Osteoblast (primary cell): ENCODE data around the gene ZNF554. TPM values are rescaled to one million over a fixed set of nuclear protein-coding genes. Genes with fewer than 3 reads are reported as not detected.

ENCODE experiments used
- DNase-seq: peaks from one replicate; pipeline ENCODE4 v3.0.0; 2011; ENCODE audit warnings: low spot score, mixed read lengths; ENCODE audit not compliant: insufficient read length; ENCODE audit errors: missing footprints
- H2AFZ ChIP-seq: 2 replicates; pipeline ENCODE4 v1.6.0; 2011; ENCODE audit warnings: mild to moderate bottlenecking, low read length
- H3K27ac ChIP-seq: 2 replicates; pipeline ENCODE4 v1.5.1; 2011; ENCODE audit warnings: mild to moderate bottlenecking, low read depth, low read length, moderate library complexity
- H3K27me3 ChIP-seq: 2 replicates; pipeline ENCODE4 v1.6.0; 2012; ENCODE audit warnings: mild to moderate bottlenecking, control low read depth, inconsistent platforms, low read length, moderate library complexity; ENCODE audit not compliant: insufficient read depth
- H3K36me3 ChIP-seq: 2 replicates; pipeline ENCODE4 v1.5.1; 2011; ENCODE audit warnings: mild to moderate bottlenecking, low read length, control low read depth, moderate library complexity; ENCODE audit not compliant: insufficient read depth
- H3K4me1 ChIP-seq: 2 replicates; pipeline ENCODE4 v1.5.1; 2011; ENCODE audit warnings: mild to moderate bottlenecking, low read length, control low read depth, moderate library complexity; ENCODE audit not compliant: insufficient read depth
- H3K4me2 ChIP-seq: 2 replicates; pipeline ENCODE4 v1.6.0; 2011; ENCODE audit warnings: mild to moderate bottlenecking, low read length; ENCODE audit not compliant: insufficient read depth
- H3K4me3 ChIP-seq: fragments of 200-600 bp; sonication (generic); 3 replicates; pipeline ENCODE4 v1.5.1; 2012; ENCODE audit warnings: mild to moderate bottlenecking, low read length, inconsistent platforms; ENCODE audit not compliant: insufficient read depth
- H3K79me2 ChIP-seq: 2 replicates; pipeline ENCODE4 v1.6.0; 2012; ENCODE audit warnings: mild to moderate bottlenecking, low read length, control low read depth, inconsistent platforms; ENCODE audit not compliant: insufficient read depth
- H3K9me3 ChIP-seq: 2 replicates; pipeline ENCODE4 v1.5.1; 2011; ENCODE audit warnings: low read depth, low read length, control low read depth
- H4K20me1 ChIP-seq: 2 replicates; pipeline ENCODE4 v1.6.0; 2012; ENCODE audit warnings: mild to moderate bottlenecking, low read length, control low read depth; ENCODE audit not compliant: insufficient read depth
- total RNA-seq: library from RNA; depleted of rRNA; stranded (reverse); fragments of >200 nt; gene quantifications from 2 replicates; pipeline ENCODE4 v1.2.3, GENCODE V29; 2012
- TF ChIP-seq, protein P1 (sequence below): IDR thresholded peaks from 2 replicates; pipeline ENCODE4 v1.5.1; 2011; ENCODE audit warnings: mild to moderate bottlenecking, low read depth, low read length, moderate library complexity; ENCODE audit errors: extremely low read depth

The ZNF554 gene
- total RNA-seq, 1 donor: 5.8 TPM

DNA sequence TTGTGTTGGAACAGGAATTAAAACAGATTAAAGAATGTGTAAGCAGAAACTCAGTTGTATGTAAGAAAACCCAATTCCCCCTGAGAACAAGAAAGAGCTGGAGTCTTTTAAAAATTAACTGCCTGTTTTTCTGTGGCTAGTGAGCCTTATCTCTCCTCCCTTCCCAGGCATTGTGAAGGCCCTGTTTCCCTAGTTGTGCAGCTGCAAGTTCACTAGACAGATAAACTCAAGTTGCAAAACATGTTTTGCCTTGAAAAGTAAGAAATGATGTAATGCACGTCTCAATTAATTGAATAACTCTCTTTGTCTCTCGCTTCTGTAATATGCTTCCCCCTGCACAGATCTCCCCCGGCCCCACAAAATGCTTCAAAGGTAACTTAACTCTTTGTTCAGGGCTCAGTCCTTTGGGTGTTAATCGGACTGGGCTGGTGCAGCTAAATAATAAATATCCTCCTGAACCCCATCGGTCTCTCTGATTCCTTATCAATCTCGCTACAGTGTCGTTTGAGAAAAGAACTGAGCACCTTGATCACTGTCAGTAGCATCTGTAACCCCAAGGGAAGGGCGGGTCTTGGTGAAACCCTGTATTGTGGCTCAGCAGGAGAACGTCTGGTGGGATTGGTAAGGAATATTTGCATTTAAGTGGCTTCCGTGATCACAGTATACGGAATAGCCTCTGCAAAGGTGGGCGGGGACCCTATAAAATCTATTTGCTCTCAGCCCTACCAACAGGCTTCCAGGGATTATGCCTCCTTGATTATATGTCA, 45.8 kb downstream of the ZNF554 start:
- no peak overlapping the region for H2AFZ ChIP-seq
- no peaks in the 10 kb centered on the region for H3K79me2 ChIP-seq
- no peak overlapping the region for H3K4me3 ChIP-seq
- no peaks in the 10 kb centered on the region for H3K36me3 ChIP-seq
- TF ChIP-seq, protein P1, sequence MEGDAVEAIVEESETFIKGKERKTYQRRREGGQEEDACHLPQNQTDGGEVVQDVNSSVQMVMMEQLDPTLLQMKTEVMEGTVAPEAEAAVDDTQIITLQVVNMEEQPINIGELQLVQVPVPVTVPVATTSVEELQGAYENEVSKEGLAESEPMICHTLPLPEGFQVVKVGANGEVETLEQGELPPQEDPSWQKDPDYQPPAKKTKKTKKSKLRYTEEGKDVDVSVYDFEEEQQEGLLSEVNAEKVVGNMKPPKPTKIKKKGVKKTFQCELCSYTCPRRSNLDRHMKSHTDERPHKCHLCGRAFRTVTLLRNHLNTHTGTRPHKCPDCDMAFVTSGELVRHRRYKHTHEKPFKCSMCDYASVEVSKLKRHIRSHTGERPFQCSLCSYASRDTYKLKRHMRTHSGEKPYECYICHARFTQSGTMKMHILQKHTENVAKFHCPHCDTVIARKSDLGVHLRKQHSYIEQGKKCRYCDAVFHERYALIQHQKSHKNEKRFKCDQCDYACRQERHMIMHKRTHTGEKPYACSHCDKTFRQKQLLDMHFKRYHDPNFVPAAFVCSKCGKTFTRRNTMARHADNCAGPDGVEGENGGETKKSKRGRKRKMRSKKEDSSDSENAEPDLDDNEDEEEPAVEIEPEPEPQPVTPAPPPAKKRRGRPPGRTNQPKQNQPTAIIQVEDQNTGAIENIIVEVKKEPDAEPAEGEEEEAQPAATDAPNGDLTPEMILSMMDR: no peak
- no peaks in the 10 kb centered on the region for H3K27me3 ChIP-seq
- no peaks in the 10 kb centered on the region for H4K20me1 ChIP-seq
- no peaks in the 10 kb centered on the region for H3K9me3 ChIP-seq
- DNase-seq: no peak
- H3K27ac ChIP-seq: no peak overlapping the region
- H3K4me2 ChIP-seq: no peak overlapping the region
- H3K4me1 ChIP-seq: no peaks in the 10 kb centered on the region

DNA sequence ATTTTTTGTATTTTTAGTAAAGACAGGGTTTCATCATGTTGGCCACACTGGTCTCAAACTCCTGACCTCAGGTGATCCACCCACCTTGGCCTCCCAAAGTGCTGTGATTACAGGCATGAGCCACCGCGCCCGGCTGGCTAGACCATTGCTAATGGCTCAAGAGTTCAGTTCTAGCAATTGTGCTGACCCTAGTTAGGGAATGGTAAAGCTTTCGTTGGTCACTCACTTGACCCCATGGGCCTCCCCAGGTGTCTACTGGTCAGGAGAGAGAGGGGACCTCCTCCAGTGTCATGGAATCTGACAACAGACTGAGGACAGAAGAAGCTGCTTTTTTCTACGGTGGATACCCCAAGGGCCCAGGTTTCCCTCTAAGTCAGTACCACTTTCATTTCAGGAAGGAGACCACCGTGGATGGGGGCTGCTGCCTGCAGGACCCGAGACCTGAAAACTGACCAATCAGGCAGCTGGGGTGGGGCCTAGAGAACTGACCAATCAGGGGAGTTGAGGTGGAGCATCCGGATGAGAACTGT, 46.9 kb downstream of the ZNF554 start:
- H3K4me2 ChIP-seq: no peak overlapping the region
- no peak overlapping the region for H2AFZ ChIP-seq
- H3K79me2 ChIP-seq: no peaks in the 10 kb centered on the region
- no peak for DNase-seq
- H3K27me3 ChIP-seq: no peaks in the 10 kb centered on the region
- no peaks in the 10 kb centered on the region for H4K20me1 ChIP-seq
- TF ChIP-seq, protein P1: no peak
- H3K4me3 ChIP-seq: no peak overlapping the region
- no peaks in the 10 kb centered on the region for H3K9me3 ChIP-seq
- no peak overlapping the region for H3K27ac ChIP-seq
- H3K4me1 ChIP-seq: no peaks in the 10 kb centered on the region
- no peaks in the 10 kb centered on the region for H3K36me3 ChIP-seq

DNA sequence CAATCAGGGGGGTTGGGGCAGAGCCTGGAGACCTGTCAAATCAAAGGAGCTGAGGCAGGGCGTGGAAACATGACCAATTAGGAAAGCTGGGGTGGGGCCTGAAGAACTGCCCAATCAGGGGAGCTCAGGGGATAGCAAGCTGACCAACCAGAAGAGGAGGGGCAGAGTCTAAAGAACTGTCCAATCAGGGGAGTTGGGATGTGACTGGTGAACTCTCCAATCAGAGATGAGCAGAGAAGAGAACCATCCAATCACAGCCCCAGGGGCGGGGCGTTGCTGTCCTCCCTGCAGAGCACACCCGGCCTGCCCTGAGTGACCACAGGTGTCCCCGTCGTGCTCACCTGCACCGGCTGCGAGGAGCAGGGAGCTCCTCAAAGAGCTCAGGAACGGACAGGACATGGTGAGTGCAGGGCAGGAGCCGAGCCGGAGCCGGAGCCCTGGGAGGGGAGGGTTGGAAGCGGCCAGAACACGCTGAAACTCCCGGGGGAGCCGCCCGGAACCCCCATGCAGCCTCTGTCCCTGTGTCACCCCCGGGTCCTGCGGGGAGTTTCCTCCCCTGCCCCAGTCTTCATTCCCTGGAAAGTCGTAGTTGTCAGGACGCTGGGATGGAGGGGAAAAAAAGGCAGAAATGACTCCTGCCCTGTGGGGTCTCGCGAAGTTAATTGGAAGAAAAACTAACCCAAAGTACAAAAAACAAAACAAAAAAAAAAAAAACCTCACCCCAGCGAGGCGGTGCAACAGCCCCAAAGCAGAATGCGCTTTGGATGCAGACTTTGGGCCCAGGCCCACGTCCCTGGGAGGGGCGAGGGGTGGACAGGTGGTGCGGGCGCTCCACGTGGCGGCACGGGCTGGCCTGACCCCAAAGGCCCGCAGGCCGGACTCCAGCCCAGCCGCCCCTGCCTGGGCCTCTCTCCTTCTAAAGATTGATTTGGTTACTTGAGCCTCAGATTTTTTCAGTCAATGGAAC, 47.6 kb downstream of the ZNF554 start, which contains the start of gene ZNF556:
Gene ZNF556, plus strand, starts transcription at position 311 of the 967 bp plus-strand sequence. Its CDS starts 87 bp downstream, at position 398.
- TF ChIP-seq, protein P1: no peak
- no peak within 1 kb of the TSS for H3K4me2 ChIP-seq
- H3K36me3 ChIP-seq: no peaks in the 10 kb centered on the region
- H3K9me3 ChIP-seq: no peaks in the 10 kb centered on the region
- H3K79me2 ChIP-seq: no peaks in the 10 kb centered on the region
- H4K20me1 ChIP-seq: no peaks in the 10 kb centered on the region
- DNase-seq: peak; percentile 70
- no peak within 1 kb of the TSS for H3K4me3 ChIP-seq
- H3K4me1 ChIP-seq: no peaks in the 10 kb centered on the region
- no peak within 1 kb of the TSS for H2AFZ ChIP-seq
- H3K27ac ChIP-seq: no peak within 1 kb of the TSS
- no peaks in the 10 kb centered on the region for H3K27me3 ChIP-seq
